Osteoblast (primary cell): Measurements from ENCODE around the gene IGFL4. TPM values are rescaled to one million over a fixed set of nuclear protein-coding genes. Genes with fewer than 3 reads are reported as not detected.

Experiments used
- DNase-seq: peaks from one replicate; pipeline ENCODE4 v3.0.0; 2011; ENCODE audit warnings: low spot score, mixed read lengths; ENCODE audit not compliant: insufficient read length; ENCODE audit errors: missing footprints
- H2AFZ ChIP-seq: 2 replicates; pipeline ENCODE4 v1.6.0; 2011; ENCODE audit warnings: mild to moderate bottlenecking, low read length
- H3K27ac ChIP-seq: 2 replicates; pipeline ENCODE4 v1.5.1; 2011; ENCODE audit warnings: mild to moderate bottlenecking, low read depth, low read length, moderate library complexity
- H3K27me3 ChIP-seq: 2 replicates; pipeline ENCODE4 v1.6.0; 2012; ENCODE audit warnings: mild to moderate bottlenecking, control low read depth, inconsistent platforms, low read length, moderate library complexity; ENCODE audit not compliant: insufficient read depth
- H3K36me3 ChIP-seq: 2 replicates; pipeline ENCODE4 v1.5.1; 2011; ENCODE audit warnings: mild to moderate bottlenecking, low read length, control low read depth, moderate library complexity; ENCODE audit not compliant: insufficient read depth
- H3K4me1 ChIP-seq: 2 replicates; pipeline ENCODE4 v1.5.1; 2011; ENCODE audit warnings: mild to moderate bottlenecking, low read length, control low read depth, moderate library complexity; ENCODE audit not compliant: insufficient read depth
- H3K4me2 ChIP-seq: 2 replicates; pipeline ENCODE4 v1.6.0; 2011; ENCODE audit warnings: mild to moderate bottlenecking, low read length; ENCODE audit not compliant: insufficient read depth
- H3K4me3 ChIP-seq: fragments of 200-600 bp; sonication (generic); 3 replicates; pipeline ENCODE4 v1.5.1; 2012; ENCODE audit warnings: mild to moderate bottlenecking, low read length, inconsistent platforms; ENCODE audit not compliant: insufficient read depth
- H3K79me2 ChIP-seq: 2 replicates; pipeline ENCODE4 v1.6.0; 2012; ENCODE audit warnings: mild to moderate bottlenecking, low read length, control low read depth, inconsistent platforms; ENCODE audit not compliant: insufficient read depth
- H3K9me3 ChIP-seq: 2 replicates; pipeline ENCODE4 v1.5.1; 2011; ENCODE audit warnings: low read depth, low read length, control low read depth
- H4K20me1 ChIP-seq: 2 replicates; pipeline ENCODE4 v1.6.0; 2012; ENCODE audit warnings: mild to moderate bottlenecking, low read length, control low read depth; ENCODE audit not compliant: insufficient read depth
- total RNA-seq: library from RNA; depleted of rRNA; stranded (reverse); fragments of >200 nt; gene quantifications from 2 replicates; pipeline ENCODE4 v1.2.3, GENCODE V29; 2012
- TF ChIP-seq, protein P1 (sequence below): IDR thresholded peaks from 2 replicates; pipeline ENCODE4 v1.5.1; 2011; ENCODE audit warnings: mild to moderate bottlenecking, low read depth, low read length, moderate library complexity; ENCODE audit errors: extremely low read depth

The IGFL4 gene
- total RNA-seq, 1 donor, result not detected

DNA sequence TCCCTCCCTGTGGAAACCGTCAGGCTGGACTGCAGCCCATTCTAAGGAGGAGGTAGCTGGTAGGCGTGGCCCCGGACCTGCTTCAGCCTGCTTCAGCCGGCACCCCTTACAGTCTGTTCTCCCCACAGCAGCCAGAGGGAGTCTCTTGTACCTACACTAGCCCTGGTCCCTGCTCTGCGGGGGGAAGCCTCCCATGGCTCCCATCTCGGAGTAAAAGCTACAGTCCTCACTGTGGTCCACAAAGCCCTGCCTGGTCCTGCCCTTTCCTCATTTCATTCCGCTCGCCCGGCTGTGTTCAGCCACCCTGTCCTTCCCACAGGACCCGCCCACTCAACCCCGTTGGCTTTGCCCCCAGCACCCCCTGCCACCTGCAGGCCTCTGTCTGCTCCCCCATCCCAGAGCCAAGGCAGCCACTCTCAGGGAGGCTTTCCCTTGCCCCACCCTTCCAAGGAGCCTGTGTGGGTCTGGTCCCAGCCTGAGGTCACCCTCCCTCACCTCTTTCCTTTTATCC, 19.2 kb downstream of the IGFL4 start:
- Histone ChIP-seq H2AFZ (no peak overlapping the region), H3K4me3 (no peak overlapping the region), H3K4me2 (no peak overlapping the region), H3K27ac (no peak overlapping the region), H3K36me3 (no peaks in the 10 kb centered on the region), H3K79me2 (no peaks in the 10 kb centered on the region), H3K4me1 (no peaks in the 10 kb centered on the region), H3K9me3 (no peaks in the 10 kb centered on the region), H3K27me3 (peaks cover 26% of the 10 kb centered on the region), H4K20me1 (peaks cover 13% of the 10 kb centered on the region)
- no peak for DNase-seq
- TF ChIP-seq, protein P1, sequence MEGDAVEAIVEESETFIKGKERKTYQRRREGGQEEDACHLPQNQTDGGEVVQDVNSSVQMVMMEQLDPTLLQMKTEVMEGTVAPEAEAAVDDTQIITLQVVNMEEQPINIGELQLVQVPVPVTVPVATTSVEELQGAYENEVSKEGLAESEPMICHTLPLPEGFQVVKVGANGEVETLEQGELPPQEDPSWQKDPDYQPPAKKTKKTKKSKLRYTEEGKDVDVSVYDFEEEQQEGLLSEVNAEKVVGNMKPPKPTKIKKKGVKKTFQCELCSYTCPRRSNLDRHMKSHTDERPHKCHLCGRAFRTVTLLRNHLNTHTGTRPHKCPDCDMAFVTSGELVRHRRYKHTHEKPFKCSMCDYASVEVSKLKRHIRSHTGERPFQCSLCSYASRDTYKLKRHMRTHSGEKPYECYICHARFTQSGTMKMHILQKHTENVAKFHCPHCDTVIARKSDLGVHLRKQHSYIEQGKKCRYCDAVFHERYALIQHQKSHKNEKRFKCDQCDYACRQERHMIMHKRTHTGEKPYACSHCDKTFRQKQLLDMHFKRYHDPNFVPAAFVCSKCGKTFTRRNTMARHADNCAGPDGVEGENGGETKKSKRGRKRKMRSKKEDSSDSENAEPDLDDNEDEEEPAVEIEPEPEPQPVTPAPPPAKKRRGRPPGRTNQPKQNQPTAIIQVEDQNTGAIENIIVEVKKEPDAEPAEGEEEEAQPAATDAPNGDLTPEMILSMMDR, result no peak

DNA sequence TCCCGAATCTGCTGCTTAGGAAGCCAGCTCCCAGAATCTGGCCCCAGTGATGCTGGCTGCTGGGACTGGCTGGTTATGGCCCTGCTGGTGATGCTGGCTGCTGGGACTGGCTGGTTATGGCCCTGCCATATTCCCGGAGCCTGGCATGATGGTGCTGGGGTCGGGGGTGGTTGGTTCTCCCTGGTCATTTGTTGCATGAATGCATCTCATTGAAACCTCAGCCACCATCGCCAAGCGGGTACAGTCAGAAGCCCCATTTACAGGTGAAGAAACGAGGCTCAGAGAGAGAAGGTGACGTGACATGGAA, 20.0 kb downstream of the IGFL4 start:
- peaks cover 34% of the 10 kb centered on the region for H3K27me3 ChIP-seq
- H3K4me1 ChIP-seq, result peaks cover 6% of the 10 kb centered on the region
- TF ChIP-seq, protein P1, result no peak
- H2AFZ ChIP-seq, result no peak overlapping the region
- no peaks in the 10 kb centered on the region for H3K9me3 ChIP-seq
- H3K27ac ChIP-seq, result no peak overlapping the region
- H3K4me3 ChIP-seq, result no peak overlapping the region
- no peaks in the 10 kb centered on the region for H3K79me2 ChIP-seq
- no peak for DNase-seq
- H3K36me3 ChIP-seq, result no peaks in the 10 kb centered on the region
- peaks cover 20% of the 10 kb centered on the region for H4K20me1 ChIP-seq
- H3K4me2 ChIP-seq, result no peak overlapping the region

DNA sequence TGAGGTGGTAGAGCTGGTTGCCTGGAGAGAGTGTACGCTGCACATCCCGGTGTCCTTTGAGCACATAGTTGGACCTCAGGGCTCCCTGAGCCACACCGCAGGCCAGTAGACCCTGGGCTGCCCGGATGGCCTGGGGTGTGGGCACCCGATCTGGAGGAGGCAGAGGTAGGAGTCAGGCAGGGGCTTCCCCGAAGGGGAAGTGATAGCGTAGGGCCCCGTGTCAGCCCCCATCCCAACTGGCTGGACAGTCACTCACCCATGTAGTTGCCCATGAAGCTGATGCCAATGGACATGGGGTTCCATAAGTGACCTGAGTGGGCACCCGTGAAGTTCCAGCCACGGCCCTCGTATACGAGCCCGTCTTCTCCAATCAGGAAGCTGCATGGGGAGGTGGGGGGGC, 21.5 kb downstream of the IGFL4 start:
- Histone ChIP-seq H3K79me2 (no peaks in the 10 kb centered on the region), H3K4me3 (no peak overlapping the region), H4K20me1 (peaks cover 28% of the 10 kb centered on the region), H3K4me1 (peaks cover 6% of the 10 kb centered on the region), H3K27me3 (peaks cover 43% of the 10 kb centered on the region), H3K36me3 (no peaks in the 10 kb centered on the region), H3K9me3 (no peaks in the 10 kb centered on the region), H3K4me2 (no peak overlapping the region), H3K27ac (no peak overlapping the region), H2AFZ (no peak overlapping the region)
- no peak for DNase-seq
- TF ChIP-seq, protein P1, result no peak

DNA sequence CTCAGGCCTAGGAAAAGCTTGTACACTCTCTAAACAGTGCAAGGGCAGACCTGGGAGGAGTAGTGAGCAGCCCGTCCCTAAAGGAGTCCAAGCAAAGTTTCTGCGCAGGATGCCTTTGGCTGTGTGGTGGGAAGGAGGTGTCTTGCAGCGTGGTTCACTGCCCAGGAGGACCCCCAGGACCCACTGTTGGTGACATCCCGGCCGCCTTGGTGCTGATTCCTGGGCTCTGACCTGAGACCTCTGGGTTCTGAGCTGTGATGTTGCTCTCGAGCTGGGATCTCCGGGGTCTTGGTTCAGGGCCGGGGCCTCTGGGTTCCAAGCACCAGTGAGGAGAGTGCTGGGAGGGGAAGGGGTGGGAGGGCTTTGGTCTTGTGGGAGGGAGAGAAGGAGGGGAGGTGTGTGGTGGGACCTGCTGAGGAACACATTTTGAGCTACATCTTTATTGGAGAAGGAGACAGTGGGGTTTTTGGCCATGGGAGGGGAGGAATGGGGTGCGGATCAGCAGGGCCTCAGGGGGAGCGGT, 22.0 kb downstream of the IGFL4 start:
- peaks cover 39% of the 10 kb centered on the region for H3K27me3 ChIP-seq
- no peak overlapping the region for H2AFZ ChIP-seq
- H3K27ac ChIP-seq, result no peak overlapping the region
- DNase-seq, result no peak
- H3K9me3 ChIP-seq, result no peaks in the 10 kb centered on the region
- H4K20me1 ChIP-seq, result peaks cover 28% of the 10 kb centered on the region
- no peaks in the 10 kb centered on the region for H3K36me3 ChIP-seq
- H3K79me2 ChIP-seq, result no peaks in the 10 kb centered on the region
- no peak overlapping the region for H3K4me3 ChIP-seq
- TF ChIP-seq, protein P1, result no peak
- no peak overlapping the region for H3K4me2 ChIP-seq
- H3K4me1 ChIP-seq, result peaks cover 6% of the 10 kb centered on the region
